ENCODE measurements around the gene PAPPA.

DNA sequence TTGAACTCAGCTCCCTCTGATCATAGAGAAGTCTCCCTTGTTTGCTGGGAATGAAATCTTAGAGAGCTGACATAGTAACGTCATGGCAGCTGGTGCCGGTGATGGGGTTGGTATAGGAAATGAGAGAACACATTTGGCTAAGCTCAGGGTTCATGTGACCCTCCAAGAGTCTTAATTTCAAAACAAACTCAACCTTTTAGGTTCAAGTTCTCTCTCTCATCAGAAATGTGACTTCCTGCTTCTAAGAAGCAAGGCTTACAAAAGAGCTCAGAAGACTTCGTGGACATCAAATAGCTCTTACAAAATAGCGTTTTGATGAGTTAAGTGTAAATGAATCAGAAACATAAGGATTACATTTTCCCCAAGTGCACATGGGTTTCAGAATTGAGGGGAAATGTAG is 97.3 kb downstream of the PAPPA start:
- TF ChIP-seq, protein P1, sequence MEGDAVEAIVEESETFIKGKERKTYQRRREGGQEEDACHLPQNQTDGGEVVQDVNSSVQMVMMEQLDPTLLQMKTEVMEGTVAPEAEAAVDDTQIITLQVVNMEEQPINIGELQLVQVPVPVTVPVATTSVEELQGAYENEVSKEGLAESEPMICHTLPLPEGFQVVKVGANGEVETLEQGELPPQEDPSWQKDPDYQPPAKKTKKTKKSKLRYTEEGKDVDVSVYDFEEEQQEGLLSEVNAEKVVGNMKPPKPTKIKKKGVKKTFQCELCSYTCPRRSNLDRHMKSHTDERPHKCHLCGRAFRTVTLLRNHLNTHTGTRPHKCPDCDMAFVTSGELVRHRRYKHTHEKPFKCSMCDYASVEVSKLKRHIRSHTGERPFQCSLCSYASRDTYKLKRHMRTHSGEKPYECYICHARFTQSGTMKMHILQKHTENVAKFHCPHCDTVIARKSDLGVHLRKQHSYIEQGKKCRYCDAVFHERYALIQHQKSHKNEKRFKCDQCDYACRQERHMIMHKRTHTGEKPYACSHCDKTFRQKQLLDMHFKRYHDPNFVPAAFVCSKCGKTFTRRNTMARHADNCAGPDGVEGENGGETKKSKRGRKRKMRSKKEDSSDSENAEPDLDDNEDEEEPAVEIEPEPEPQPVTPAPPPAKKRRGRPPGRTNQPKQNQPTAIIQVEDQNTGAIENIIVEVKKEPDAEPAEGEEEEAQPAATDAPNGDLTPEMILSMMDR (IDR thresholded peaks at IDR 0.05): no peak
- TF ChIP-seq TCF7 (CRISPR knock-in tag; IDR thresholded peaks at IDR 0.05; ENCODE audit: low read depth) (no peak), SP1 (CRISPR knock-in tag; conservative IDR thresholded peaks at IDR 0.05) (no peak), ZNF317 (CRISPR knock-in tag; IDR thresholded peaks at IDR 0.05; ENCODE audit: borderline replicate concordance, low read depth) (no peak), ZNF416 (CRISPR knock-in tag; IDR thresholded peaks at IDR 0.05) (no peak), SMAD3 (CRISPR knock-in tag; IDR thresholded peaks at IDR 0.05; ENCODE audit: borderline replicate concordance) (no peak), FOXP1 (CRISPR knock-in tag; IDR thresholded peaks at IDR 0.05; ENCODE audit: borderline replicate concordance) (no peak), CREM (CRISPR knock-in tag; IDR thresholded peaks at IDR 0.05) (no peak), ESRRA (CRISPR knock-in tag; IDR thresholded peaks at IDR 0.05; ENCODE audit: borderline replicate concordance) (no peak), ELF4 (CRISPR knock-in tag; IDR thresholded peaks at IDR 0.05; ENCODE audit: low read depth) (no peak)
- TF ChIP-seq, protein P2, sequence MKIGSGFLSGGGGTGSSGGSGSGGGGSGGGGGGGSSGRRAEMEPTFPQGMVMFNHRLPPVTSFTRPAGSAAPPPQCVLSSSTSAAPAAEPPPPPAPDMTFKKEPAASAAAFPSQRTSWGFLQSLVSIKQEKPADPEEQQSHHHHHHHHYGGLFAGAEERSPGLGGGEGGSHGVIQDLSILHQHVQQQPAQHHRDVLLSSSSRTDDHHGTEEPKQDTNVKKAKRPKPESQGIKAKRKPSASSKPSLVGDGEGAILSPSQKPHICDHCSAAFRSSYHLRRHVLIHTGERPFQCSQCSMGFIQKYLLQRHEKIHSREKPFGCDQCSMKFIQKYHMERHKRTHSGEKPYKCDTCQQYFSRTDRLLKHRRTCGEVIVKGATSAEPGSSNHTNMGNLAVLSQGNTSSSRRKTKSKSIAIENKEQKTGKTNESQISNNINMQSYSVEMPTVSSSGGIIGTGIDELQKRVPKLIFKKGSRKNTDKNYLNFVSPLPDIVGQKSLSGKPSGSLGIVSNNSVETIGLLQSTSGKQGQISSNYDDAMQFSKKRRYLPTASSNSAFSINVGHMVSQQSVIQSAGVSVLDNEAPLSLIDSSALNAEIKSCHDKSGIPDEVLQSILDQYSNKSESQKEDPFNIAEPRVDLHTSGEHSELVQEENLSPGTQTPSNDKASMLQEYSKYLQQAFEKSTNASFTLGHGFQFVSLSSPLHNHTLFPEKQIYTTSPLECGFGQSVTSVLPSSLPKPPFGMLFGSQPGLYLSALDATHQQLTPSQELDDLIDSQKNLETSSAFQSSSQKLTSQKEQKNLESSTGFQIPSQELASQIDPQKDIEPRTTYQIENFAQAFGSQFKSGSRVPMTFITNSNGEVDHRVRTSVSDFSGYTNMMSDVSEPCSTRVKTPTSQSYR (CRISPR knock-in tag; IDR thresholded peaks at IDR 0.05): no peak
- TF ChIP-seq, protein P3, sequence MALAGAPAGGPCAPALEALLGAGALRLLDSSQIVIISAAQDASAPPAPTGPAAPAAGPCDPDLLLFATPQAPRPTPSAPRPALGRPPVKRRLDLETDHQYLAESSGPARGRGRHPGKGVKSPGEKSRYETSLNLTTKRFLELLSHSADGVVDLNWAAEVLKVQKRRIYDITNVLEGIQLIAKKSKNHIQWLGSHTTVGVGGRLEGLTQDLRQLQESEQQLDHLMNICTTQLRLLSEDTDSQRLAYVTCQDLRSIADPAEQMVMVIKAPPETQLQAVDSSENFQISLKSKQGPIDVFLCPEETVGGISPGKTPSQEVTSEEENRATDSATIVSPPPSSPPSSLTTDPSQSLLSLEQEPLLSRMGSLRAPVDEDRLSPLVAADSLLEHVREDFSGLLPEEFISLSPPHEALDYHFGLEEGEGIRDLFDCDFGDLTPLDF (CRISPR knock-in tag; IDR thresholded peaks at IDR 0.05): no peak
- TF ChIP-seq, protein P4, sequence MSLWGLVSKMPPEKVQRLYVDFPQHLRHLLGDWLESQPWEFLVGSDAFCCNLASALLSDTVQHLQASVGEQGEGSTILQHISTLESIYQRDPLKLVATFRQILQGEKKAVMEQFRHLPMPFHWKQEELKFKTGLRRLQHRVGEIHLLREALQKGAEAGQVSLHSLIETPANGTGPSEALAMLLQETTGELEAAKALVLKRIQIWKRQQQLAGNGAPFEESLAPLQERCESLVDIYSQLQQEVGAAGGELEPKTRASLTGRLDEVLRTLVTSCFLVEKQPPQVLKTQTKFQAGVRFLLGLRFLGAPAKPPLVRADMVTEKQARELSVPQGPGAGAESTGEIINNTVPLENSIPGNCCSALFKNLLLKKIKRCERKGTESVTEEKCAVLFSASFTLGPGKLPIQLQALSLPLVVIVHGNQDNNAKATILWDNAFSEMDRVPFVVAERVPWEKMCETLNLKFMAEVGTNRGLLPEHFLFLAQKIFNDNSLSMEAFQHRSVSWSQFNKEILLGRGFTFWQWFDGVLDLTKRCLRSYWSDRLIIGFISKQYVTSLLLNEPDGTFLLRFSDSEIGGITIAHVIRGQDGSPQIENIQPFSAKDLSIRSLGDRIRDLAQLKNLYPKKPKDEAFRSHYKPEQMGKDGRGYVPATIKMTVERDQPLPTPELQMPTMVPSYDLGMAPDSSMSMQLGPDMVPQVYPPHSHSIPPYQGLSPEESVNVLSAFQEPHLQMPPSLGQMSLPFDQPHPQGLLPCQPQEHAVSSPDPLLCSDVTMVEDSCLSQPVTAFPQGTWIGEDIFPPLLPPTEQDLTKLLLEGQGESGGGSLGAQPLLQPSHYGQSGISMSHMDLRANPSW (CRISPR knock-in tag; conservative IDR thresholded peaks at IDR 0.05; ENCODE audit: low read depth): no peak
- TF ChIP-seq, protein P5, sequence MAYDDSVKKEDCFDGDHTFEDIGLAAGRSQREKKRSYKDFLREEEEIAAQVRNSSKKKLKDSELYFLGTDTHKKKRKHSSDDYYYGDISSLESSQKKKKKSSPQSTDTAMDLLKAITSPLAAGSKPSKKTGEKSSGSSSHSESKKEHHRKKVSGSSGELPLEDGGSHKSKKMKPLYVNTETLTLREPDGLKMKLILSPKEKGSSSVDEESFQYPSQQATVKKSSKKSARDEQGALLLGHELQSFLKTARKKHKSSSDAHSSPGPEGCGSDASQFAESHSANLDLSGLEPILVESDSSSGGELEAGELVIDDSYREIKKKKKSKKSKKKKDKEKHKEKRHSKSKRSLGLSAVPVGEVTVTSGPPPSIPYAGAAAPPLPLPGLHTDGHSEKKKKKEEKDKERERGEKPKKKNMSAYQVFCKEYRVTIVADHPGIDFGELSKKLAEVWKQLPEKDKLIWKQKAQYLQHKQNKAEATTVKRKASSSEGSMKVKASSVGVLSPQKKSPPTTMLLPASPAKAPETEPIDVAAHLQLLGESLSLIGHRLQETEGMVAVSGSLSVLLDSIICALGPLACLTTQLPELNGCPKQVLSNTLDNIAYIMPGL (CRISPR knock-in tag; IDR thresholded peaks at IDR 0.05): no peak

Measured in WTC11 (cell line).